ENCODE results near the gene FSTL4.

Gene FSTL4

GRCh38 chr5:133381041-133381440 is 231.3 kb downstream of the FSTL4 start:
- H3K4me2 ChIP-seq: no peak overlapping the region
- H3K4me1 ChIP-seq (ENCODE audit: low read depth, poor library complexity, severe bottlenecking): no peaks in the 10 kb centered on the region
- H3K27ac ChIP-seq: no peak overlapping the region
- H3K4me3 ChIP-seq (IDR thresholded peaks at IDR 0.05; ENCODE audit: insufficient read depth, low read depth, low read length): no peak overlapping the region
- TF ChIP-seq CTCF (conservative IDR thresholded peaks at IDR 0.05; ENCODE audit: low read depth, low read length): no peak
- no peaks in the 10 kb centered on the region for H3K36me3 ChIP-seq (ENCODE audit: insufficient read depth)
- H3K9ac ChIP-seq: no peak overlapping the region
- H4K20me1 ChIP-seq (ENCODE audit: insufficient read depth): no peaks in the 10 kb centered on the region
- H3K79me2 ChIP-seq (ENCODE audit: insufficient read depth, low read depth): no peaks in the 10 kb centered on the region
- H2AFZ ChIP-seq (ENCODE audit: low read depth): no peak overlapping the region
- H3K27me3 ChIP-seq (ENCODE audit: insufficient read depth, low read depth): no peaks in the 10 kb centered on the region

- TF ChIP-seq CTCF (conservative IDR thresholded peaks at IDR 0.05; ENCODE audit: low read depth, low read length): no peak
- no peak overlapping the region for H3K4me3 ChIP-seq (IDR thresholded peaks at IDR 0.05; ENCODE audit: insufficient read depth, low read depth, low read length)
- no peaks in the 10 kb centered on the region for H3K36me3 ChIP-seq (ENCODE audit: insufficient read depth)
- H3K4me2 ChIP-seq: no peak overlapping the region
- no peak overlapping the region for H2AFZ ChIP-seq (ENCODE audit: low read depth)
- H3K27me3 ChIP-seq (ENCODE audit: insufficient read depth, low read depth): no peaks in the 10 kb centered on the region
- no peaks in the 10 kb centered on the region for H3K4me1 ChIP-seq (ENCODE audit: low read depth, poor library complexity, severe bottlenecking)
- no peaks in the 10 kb centered on the region for H3K79me2 ChIP-seq (ENCODE audit: insufficient read depth, low read depth)
- H4K20me1 ChIP-seq (ENCODE audit: insufficient read depth): no peaks in the 10 kb centered on the region
- H3K9ac ChIP-seq: no peak overlapping the region
- H3K27ac ChIP-seq: no peak overlapping the region
These were observed 234.6 kb downstream of the FSTL4 start for GRCh38 chr5:133377736-133378135.

- TF ChIP-seq CTCF (conservative IDR thresholded peaks at IDR 0.05; ENCODE audit: low read depth, low read length): no peak
- Histone ChIP-seq H3K27me3 (ENCODE audit: insufficient read depth, low read depth) (no peaks in the 10 kb centered on the region), H4K20me1 (ENCODE audit: insufficient read depth) (no peaks in the 10 kb centered on the region), H3K9ac (no peak overlapping the region), H3K4me3 (IDR thresholded peaks at IDR 0.05; ENCODE audit: insufficient read depth, low read depth, low read length) (no peak overlapping the region), H2AFZ (ENCODE audit: low read depth) (no peak overlapping the region), H3K36me3 (ENCODE audit: insufficient read depth) (no peaks in the 10 kb centered on the region), H3K27ac (no peak overlapping the region), H3K4me2 (no peak overlapping the region), H3K79me2 (ENCODE audit: insufficient read depth, low read depth) (no peaks in the 10 kb centered on the region), H3K4me1 (ENCODE audit: low read depth, poor library complexity, severe bottlenecking) (no peaks in the 10 kb centered on the region)
These were observed 235.4 kb downstream of the FSTL4 start for GRCh38 chr5:133376986-133377385.

- no peaks in the 10 kb centered on the region for H3K36me3 ChIP-seq (ENCODE audit: insufficient read depth)
- no peak overlapping the region for H2AFZ ChIP-seq (ENCODE audit: low read depth)
- no peaks in the 10 kb centered on the region for H4K20me1 ChIP-seq (ENCODE audit: insufficient read depth)
- no peak overlapping the region for H3K9ac ChIP-seq
- no peaks in the 10 kb centered on the region for H3K79me2 ChIP-seq (ENCODE audit: insufficient read depth, low read depth)
- TF ChIP-seq CTCF (conservative IDR thresholded peaks at IDR 0.05; ENCODE audit: low read depth, low read length): no peak
- no peak overlapping the region for H3K4me2 ChIP-seq
- H3K27me3 ChIP-seq (ENCODE audit: insufficient read depth, low read depth): no peaks in the 10 kb centered on the region
- H3K4me3 ChIP-seq (IDR thresholded peaks at IDR 0.05; ENCODE audit: insufficient read depth, low read depth, low read length): no peak overlapping the region
- H3K4me1 ChIP-seq (ENCODE audit: low read depth, poor library complexity, severe bottlenecking): no peaks in the 10 kb centered on the region
- H3K27ac ChIP-seq: no peak overlapping the region
These were observed 239.0 kb downstream of the FSTL4 start for GRCh38 chr5:133373121-133373870.

Data from KMS-11 (cell line).